Measurements from ENCODE around the gene POLR3C.

DNA sequence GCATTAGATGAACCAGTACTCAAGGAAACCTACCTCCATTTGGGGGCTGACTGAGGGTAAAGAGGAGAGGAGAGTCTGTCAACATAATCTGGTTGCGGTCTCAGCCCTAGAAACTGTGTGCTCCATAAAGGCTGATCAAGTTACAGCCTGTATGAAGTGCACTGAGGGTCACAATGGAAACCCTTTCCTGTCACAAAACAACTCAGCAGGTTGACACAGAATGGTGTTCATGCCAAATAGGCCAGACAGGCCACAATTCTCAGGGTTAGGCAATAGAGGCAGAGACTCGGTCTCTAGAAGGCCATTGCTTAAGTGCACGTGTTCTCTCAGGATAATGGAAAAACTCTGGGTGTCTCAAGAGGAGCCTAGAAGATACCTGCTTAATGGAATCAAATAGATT lies 65.7 kb downstream of the POLR3C start:
- TF ChIP-seq POLR2AphosphoS5 (IDR thresholded peaks at IDR 0.05; ENCODE audit: low read depth, low read length) (no peak), POLR2A (IDR thresholded peaks at IDR 0.05; ENCODE audit: low read depth, low read length) (no peak), TAF1 (IDR thresholded peaks at IDR 0.05; ENCODE audit: low read depth, low read length) (no peak), POU2F2 (IDR thresholded peaks at IDR 0.05; ENCODE audit: low read depth, low read length) (no peak)

Data from GM12891 (cell line).